H9 (cell line): ENCODE data around the gene RAB3B. TPM values are rescaled to one million over a fixed set of nuclear protein-coding genes. Genes with fewer than 3 reads are reported as not detected.

Experiments used
- DNase-seq: peaks from one replicate; pipeline ENCODE4 v3.0.0-alpha.2; 2017
- H2AFZ ChIP-seq: one replicate; pipeline ENCODE4 v1.6.1; 2013; ENCODE audit warnings: mild to moderate bottlenecking, low read length, control low read depth, moderate library complexity
- H2AK5ac ChIP-seq: 2 replicates; pipeline ENCODE4 v1.6.1; 2013; ENCODE audit warnings: low read length, control low read depth, mixed read lengths; ENCODE audit not compliant: insufficient read length
- H2BK120ac ChIP-seq: one replicate; pipeline ENCODE4 v1.6.1; 2013; ENCODE audit warnings: low read depth, mild to moderate bottlenecking, low read length, control low read depth, inconsistent platforms; ENCODE audit not compliant: poor library complexity, severe bottlenecking
- H2BK12ac ChIP-seq: 2 replicates; pipeline ENCODE4 v1.6.1; 2013; ENCODE audit warnings: low read length, control low read depth, mixed read lengths, low read depth; ENCODE audit not compliant: insufficient read length
- H2BK15ac ChIP-seq: 2 replicates; pipeline ENCODE4 v1.6.1; 2013; ENCODE audit warnings: low read depth, low read length, control low read depth
- H2BK20ac ChIP-seq: one replicate; pipeline ENCODE4 v1.6.1; 2013; ENCODE audit warnings: low read depth, mild to moderate bottlenecking, low read length, control low read depth, inconsistent platforms; ENCODE audit not compliant: poor library complexity, severe bottlenecking
- H2BK5ac ChIP-seq: 2 replicates; pipeline ENCODE4 v1.6.1; 2013; ENCODE audit warnings: low read length, control low read depth, mixed read lengths; ENCODE audit not compliant: insufficient read length
- H3K14ac ChIP-seq: 2 replicates; pipeline ENCODE4 v1.6.1; 2013; ENCODE audit warnings: low read length, control low read depth; ENCODE audit not compliant: insufficient read depth
- H3K18ac ChIP-seq: 2 replicates; pipeline ENCODE4 v1.6.1; 2013; ENCODE audit warnings: low read depth, mild to moderate bottlenecking, mixed read lengths, low read length, control low read depth; ENCODE audit not compliant: insufficient read length
- H3K23ac ChIP-seq: 2 replicates; pipeline ENCODE4 v1.6.1; 2013; ENCODE audit warnings: low read length, control low read depth, mixed read lengths, low read depth; ENCODE audit not compliant: insufficient read length
- H3K23me2 ChIP-seq: 2 replicates; pipeline ENCODE4 v1.6.1; 2013; ENCODE audit warnings: low read depth, mild to moderate bottlenecking, mixed read lengths, low read length, control low read depth; ENCODE audit not compliant: insufficient read length, poor library complexity, severe bottlenecking
- H3K27ac ChIP-seq: 2 replicates; pipeline ENCODE4 v1.5.1; 2013; ENCODE audit warnings: low read length, control low read depth, mixed read lengths, low read depth; ENCODE audit not compliant: insufficient read length
- H3K27me3 ChIP-seq: 2 replicates; pipeline ENCODE4 v1.6.1; 2013; ENCODE audit warnings: low read length, control low read depth, inconsistent platforms; ENCODE audit not compliant: insufficient read depth
- H3K4ac ChIP-seq: 2 replicates; pipeline ENCODE4 v1.6.1; 2013; ENCODE audit warnings: low read depth, mild to moderate bottlenecking, control low read depth, inconsistent platforms, low read length, moderate library complexity
- H3K4me1 ChIP-seq: 2 replicates; pipeline ENCODE4 v1.6.1; 2013; ENCODE audit warnings: low read length, control low read depth, inconsistent platforms; ENCODE audit not compliant: insufficient read depth
- H3K4me2 ChIP-seq: 2 replicates; pipeline ENCODE4 v1.6.1; 2013; ENCODE audit warnings: low read length, control low read depth, mixed read lengths; ENCODE audit not compliant: insufficient read length, insufficient read depth
- H3K56ac ChIP-seq: 2 replicates; pipeline ENCODE4 v1.6.1; 2013; ENCODE audit warnings: low read depth, mild to moderate bottlenecking, mixed read lengths, low read length, control low read depth; ENCODE audit not compliant: insufficient read length
- H3K79me1 ChIP-seq: 2 replicates; pipeline ENCODE4 v1.6.1; 2013; ENCODE audit warnings: low read depth, mild to moderate bottlenecking, moderate library complexity, low read length, control low read depth, inconsistent platforms; ENCODE audit not compliant: insufficient read depth, poor library complexity, severe bottlenecking
- H3K79me2 ChIP-seq: 2 replicates; pipeline ENCODE4 v1.6.1; 2013; ENCODE audit warnings: low read length, control low read depth, inconsistent platforms; ENCODE audit not compliant: insufficient read depth
- H3K9ac ChIP-seq: 2 replicates; pipeline ENCODE4 v1.6.1; 2013; ENCODE audit warnings: low read length, control low read depth, mixed read lengths; ENCODE audit not compliant: insufficient read length; ENCODE audit errors: extremely low read depth
- H3K9me3 ChIP-seq: one replicate; pipeline ENCODE4 v1.6.1; 2013; ENCODE audit warnings: low read depth, low read length, inconsistent platforms; ENCODE audit not compliant: control insufficient read depth
- H3T11ph ChIP-seq: one replicate; pipeline ENCODE4 v1.6.1; 2013; ENCODE audit warnings: mild to moderate bottlenecking, low read length, control low read depth, inconsistent platforms
- H4K20me1 ChIP-seq: one replicate; pipeline ENCODE4 v1.6.1; 2013; ENCODE audit not compliant: control insufficient read depth, insufficient read length, insufficient read depth
- H4K5ac ChIP-seq: 2 replicates; pipeline ENCODE4 v1.6.1; 2013; ENCODE audit warnings: low read depth, mild to moderate bottlenecking, mixed read lengths, low read length, control low read depth; ENCODE audit not compliant: insufficient read length
- H4K8ac ChIP-seq: replicated peaks from 2 replicates; pipeline ENCODE4 v1.6.1; 2013; ENCODE audit warnings: low read length, control low read depth, mixed read lengths, low read depth; ENCODE audit not compliant: insufficient read length
- H4K91ac ChIP-seq: 2 replicates; pipeline ENCODE4 v1.6.1; 2013; ENCODE audit warnings: low read depth, mild to moderate bottlenecking, moderate library complexity, mixed read lengths, low read length, control low read depth; ENCODE audit not compliant: insufficient read length
- H3K27ac Mint-ChIP-seq, 3 experiments: 2 replicates in 2 of 3; 3 replicates in 1 of 3; pipeline ENCODE4 v1.8.0; 2020 to 2021; ENCODE audit warnings: mixed read lengths in 3 of 3, mild to moderate bottlenecking in 1 of 3, moderate library complexity in 1 of 3
- H3K27me3 Mint-ChIP-seq: 2 replicates; pipeline ENCODE4 v1.8.0; 2021; ENCODE audit warnings: low read depth, mild to moderate bottlenecking, moderate library complexity, mixed read lengths
- H3K36me3 Mint-ChIP-seq, 3 experiments: 2 replicates in 2 of 3; 3 replicates in 1 of 3; pipeline ENCODE4 v1.8.0; 2020 to 2021; ENCODE audit warnings: low read depth in 3 of 3, mixed read lengths in 3 of 3; ENCODE audit not compliant: insufficient read depth in 1 of 3
- H3K4me1 Mint-ChIP-seq, 2 experiments: 2 replicates each; pipeline ENCODE4 v1.8.0; 2020; ENCODE audit warnings: mixed read lengths in 2 of 2
- H3K4me3 Mint-ChIP-seq, 2 experiments: 2 replicates in 1 of 2; 3 replicates in 1 of 2; pipeline ENCODE4 v1.8.0; 2020 to 2021; ENCODE audit warnings: mild to moderate bottlenecking in 2 of 2, mixed read lengths in 2 of 2, moderate library complexity in 1 of 2
- H3K9me3 Mint-ChIP-seq, 2 experiments: 2 replicates in 1 of 2; 3 replicates in 1 of 2; pipeline ENCODE4 v1.8.0; 2020; ENCODE audit warnings: mild to moderate bottlenecking in 2 of 2, mixed read lengths in 2 of 2, moderate library complexity in 1 of 2
- CTCF ChIP-seq: fragments of 200-600 bp; sonication (generic); conservative IDR thresholded peaks from 3 replicates; pipeline ENCODE4 v1.8.0; 2021; ENCODE audit warnings: antibody characterized with exemption, mild to moderate bottlenecking
- WGBS: extraction: QIAGEN DNeasy Blood & Tissue Kit; methylation state at CpG from one replicate; pipeline ENCODE4 v1.1.7; 2013; ENCODE audit warnings: missing lambda C conversion rate, low lambda C conversion rate, mixed read lengths; ENCODE audit not compliant: insufficient read length; ENCODE audit errors: extremely low coverage; 5-methylcytosine and 5-hydroxymethylcytosine counted together
- total RNA-seq: library from RNA; stranded (reverse); gene quantifications from 2 replicates; pipeline ENCODE4 v1.2.1, GENCODE V29; 2021

Gene RAB3B
- total RNA-seq, 1 experiment from 2014 or later, result 30.6 TPM

GRCh38 chr1:51981555-51981954, 8.9 kb downstream of the RAB3B start:
- H3K9ac ChIP-seq, result no peak overlapping the region
- WGBS, result no CpG with 5 or more reads among the region's 1 CpG
- no peak for DNase-seq
- H2BK120ac ChIP-seq, result no peak overlapping the region
- peaks cover 7 to 30% (median 19%) of the 10 kb centered on the region in 3 experiments; a peak in 6 of 7 replicates for H3K36me3 Mint-ChIP-seq
- no peaks in the 10 kb centered on the region for H3K27me3 ChIP-seq
- no peaks in the 10 kb centered on the region for H3K27me3 Mint-ChIP-seq
- no peak overlapping the region for H2AK5ac ChIP-seq
- no peak overlapping the region for H3K27ac ChIP-seq
- peaks cover 1% of the 10 kb centered on the region in 2 experiments for H3K4me1 Mint-ChIP-seq
- no peaks in the 10 kb centered on the region for H3K23me2 ChIP-seq
- H4K91ac ChIP-seq, result no peak overlapping the region
- no peaks in the 10 kb centered on the region for H3K79me1 ChIP-seq
- no peak overlapping the region for H3K18ac ChIP-seq
- H4K5ac ChIP-seq, result no peak overlapping the region
- no peak overlapping the region for H2BK5ac ChIP-seq
- H2BK20ac ChIP-seq, result no peak overlapping the region
- no peak overlapping the region for H3K23ac ChIP-seq
- no peak overlapping the region for H2BK12ac ChIP-seq
- H2BK15ac ChIP-seq, result no peak overlapping the region
- H3K4me2 ChIP-seq, result no peak overlapping the region
- H3K79me2 ChIP-seq, result no peaks in the 10 kb centered on the region; the same call in 1 of the 2 replicates
- no peak overlapping the region for H3K4ac ChIP-seq
- H3K27ac Mint-ChIP-seq, result no peak overlapping the region
- H3K9me3 Mint-ChIP-seq, result no peaks in the 10 kb centered on the region
- H4K20me1 ChIP-seq, result no peaks in the 10 kb centered on the region
- H3K14ac ChIP-seq, result no peak overlapping the region
- no peak overlapping the region for H3T11ph ChIP-seq
- no peak overlapping the region for H3K4me3 Mint-ChIP-seq
- H3K56ac ChIP-seq, result no peak overlapping the region
- no peaks in the 10 kb centered on the region for H3K9me3 ChIP-seq
- no peak overlapping the region for H4K8ac ChIP-seq
- H3K4me1 ChIP-seq, result no peaks in the 10 kb centered on the region; the same call in 1 of the 2 replicates
- no peak overlapping the region for H2AFZ ChIP-seq
- TF ChIP-seq CTCF, result no peak
